Measurements from ENCODE around the gene HIPK1. TPM values are rescaled to one million over a fixed set of nuclear protein-coding genes. Genes with fewer than 3 reads are reported as not detected.

Gene HIPK1
- total and polyA plus RNA-seq, 2 of the 13 experiments (the other 11 are each of a cell fraction or from before 2014, with no cell fraction given): 20.8 to 33.4 TPM

- no peak overlapping the region for H3K4me2 ChIP-seq (ENCODE audit: low read depth, low read length)
- H3K4me3 ChIP-seq (replicated peaks in 1 of 3; ENCODE audit: insufficient read depth in 1 of 3, low read depth in 2 of 3, low read length in 3 of 3): no peak overlapping the region
- intact Hi-C loops (cut with micrococcal nuclease; ENCODE audit: unreplicated experiment) (no loop called here), in situ Hi-C loops (cut with HindIII; ENCODE audit: extremely low pct_ligation_motif_present, low pct_unique_long_range_greater_than_20kb) (no loop called here)
- FAIRE-seq: no peak
- ChIA-PET POLR2A (no interaction called here), CTCF (ENCODE audit: low intra/inter-chr PET ratio, low total read pairs) (no interaction called here)
- BruUV-seq (replicated peaks): no TSS peak
- H3K27me3 ChIP-seq (ENCODE audit: control insufficient read depth in 1 of 2, insufficient read depth in 2 of 2, low read length in 2 of 2): no peaks in the 10 kb centered on the region
- peaks cover 9% of the 10 kb centered on the region for H3K79me2 ChIP-seq (ENCODE audit: insufficient read depth, low read length)
- peaks cover 7 to 39% of the 10 kb centered on the region in 2 experiments; a peak in 4 of 5 replicates for H3K36me3 ChIP-seq (replicated peaks in 1 of 2; ENCODE audit: control insufficient read depth in 1 of 2, insufficient read depth in 2 of 2, low read length in 2 of 2)
- DNase-seq (ENCODE audit: low spot score): no peak
- no peak for ATAC-seq
- H3K9me3 ChIP-seq (ENCODE audit: low read length): no peaks in the 10 kb centered on the region
- peaks cover 12% of the 10 kb centered on the region; the same call in 1 of the 2 replicates for H3K4me1 ChIP-seq (ENCODE audit: insufficient read depth, low read length)
- TF ChIP-seq SMC3 (IDR thresholded peaks at IDR 0.05; ENCODE audit: low read length) (no peak), ATF6 (CRISPR knock-in tag; conservative IDR thresholded peaks at IDR 0.05) (no peak), RXRA (CRISPR knock-in tag; IDR thresholded peaks at IDR 0.05) (no peak), IRF1 (CRISPR knock-in tag; IDR thresholded peaks at IDR 0.05; ENCODE audit: low read depth) (no peak), PRDM10 (CRISPR knock-in tag; IDR thresholded peaks at IDR 0.05; ENCODE audit: low read depth) (no peak), DMAP1 (CRISPR knock-in tag; IDR thresholded peaks at IDR 0.05) (no peak), BRCA1 (CRISPR knock-in tag; IDR thresholded peaks at IDR 0.05) (no peak), ZNF276 (CRISPR knock-in tag; IDR thresholded peaks at IDR 0.05; ENCODE audit: low read depth) (no peak), ZFX (CRISPR knock-in tag; IDR thresholded peaks at IDR 0.05; ENCODE audit: low read depth) (no peak)
- no peak overlapping the region for H2AFZ ChIP-seq (ENCODE audit: low read length)
- H3K9ac ChIP-seq (ENCODE audit: insufficient read depth, low read depth, low read length): no peak overlapping the region
- H3K27ac ChIP-seq (ENCODE audit: extremely low read length, insufficient read depth, low read length): no peak overlapping the region
- H4K20me1 ChIP-seq (ENCODE audit: insufficient read depth, low read length): no peaks in the 10 kb centered on the region
These were observed 30.0 kb upstream of the HIPK1 start for GRCh38 chr1:113899111-113899510.
